ENCODE data around the gene TMEM250.
"Not testable (repeated sequence)": the region's sequence is repeated elsewhere in the genome, so short reads cannot be mapped to it uniquely, and the experiment has no call there.

Gene TMEM250

GRCh38 chr9:136105398-136106135 is 13.1 kb downstream of the TMEM250 start:
- Histone ChIP-seq H3K4me1 (ENCODE audit: control insufficient read depth, low read depth, low read length) (peaks cover 21% of the 10 kb centered on the region), H3K27me3 (ENCODE audit: control insufficient read depth, insufficient read depth, low read length) (no peaks in the 10 kb centered on the region), H3K36me3 (ENCODE audit: control insufficient read depth, low read depth, low read length) (no peaks in the 10 kb centered on the region), H3K9me3 (ENCODE audit: control insufficient read depth, low read depth, low read length) (no peaks in the 10 kb centered on the region), H3K4me3 (ENCODE audit: low read length) (no peak overlapping the region), H3K27ac (ENCODE audit: low read length) (no peak overlapping the region), H3K9ac (ENCODE audit: low read length) (no peak overlapping the region)

GRCh38 chr9:136104916-136105315 is 13.8 kb downstream of the TMEM250 start:
- H3K4me1 ChIP-seq (ENCODE audit: control insufficient read depth, low read depth, low read length), result peaks cover 21% of the 10 kb centered on the region
- no peaks in the 10 kb centered on the region for H3K36me3 ChIP-seq (ENCODE audit: control insufficient read depth, low read depth, low read length)
- no peak overlapping the region for H3K9ac ChIP-seq (ENCODE audit: low read length)
- no peaks in the 10 kb centered on the region for H3K27me3 ChIP-seq (ENCODE audit: control insufficient read depth, insufficient read depth, low read length)
- no peak overlapping the region for H3K27ac ChIP-seq (ENCODE audit: low read length)
- H3K9me3 ChIP-seq (ENCODE audit: control insufficient read depth, low read depth, low read length), result no peaks in the 10 kb centered on the region
- H3K4me3 ChIP-seq (ENCODE audit: low read length), result no peak overlapping the region

- Histone ChIP-seq H3K4me1 (ENCODE audit: control insufficient read depth, low read depth, low read length) (peaks cover 21% of the 10 kb centered on the region), H3K27ac (ENCODE audit: low read length) (no peak overlapping the region), H3K4me3 (ENCODE audit: low read length) (peak overlapping the region; percentile 24), H3K27me3 (ENCODE audit: control insufficient read depth, insufficient read depth, low read length) (no peaks in the 10 kb centered on the region), H3K9me3 (ENCODE audit: control insufficient read depth, low read depth, low read length) (no peaks in the 10 kb centered on the region), H3K36me3 (ENCODE audit: control insufficient read depth, low read depth, low read length) (no peaks in the 10 kb centered on the region), H3K9ac (ENCODE audit: low read length) (no peak overlapping the region)
Observed at GRCh38 chr9:136104488-136104800, 14.2 kb downstream of the TMEM250 start.

GRCh38 chr9:136103651-136104487 is 14.8 kb downstream of the TMEM250 start:
- peaks cover 4% of the 10 kb centered on the region for H3K27me3 ChIP-seq (ENCODE audit: control insufficient read depth, insufficient read depth, low read length)

GRCh38 chr9:136101615-136102074 is 17.0 kb downstream of the TMEM250 start:
- H3K4me3 ChIP-seq (ENCODE audit: low read length); H3K27ac ChIP-seq (ENCODE audit: low read length); H3K9ac ChIP-seq (ENCODE audit: low read length); H3K27me3 ChIP-seq (ENCODE audit: control insufficient read depth, insufficient read depth, low read length); H3K36me3 ChIP-seq (ENCODE audit: control insufficient read depth, low read depth, low read length); H3K9me3 ChIP-seq (ENCODE audit: control insufficient read depth, low read depth, low read length): not testable (repeated sequence)
- peaks cover 21% of the 10 kb centered on the region for H3K4me1 ChIP-seq (ENCODE audit: control insufficient read depth, low read depth, low read length)

More at GRCh38 chr9:136103651-136104487, 14.8 kb downstream of the TMEM250 start:
- Histone ChIP-seq H3K9ac (ENCODE audit: low read length) (no peak overlapping the region), H3K4me3 (ENCODE audit: low read length) (peak overlapping the region; percentile 24), H3K4me1 (ENCODE audit: control insufficient read depth, low read depth, low read length) (peaks cover 21% of the 10 kb centered on the region), H3K27ac (ENCODE audit: low read length) (no peak overlapping the region), H3K9me3 (ENCODE audit: control insufficient read depth, low read depth, low read length) (no peaks in the 10 kb centered on the region), H3K36me3 (ENCODE audit: control insufficient read depth, low read depth, low read length) (no peaks in the 10 kb centered on the region)

- Histone ChIP-seq H3K9me3 (ENCODE audit: control insufficient read depth, low read depth, low read length) (no peaks in the 10 kb centered on the region), H3K4me3 (ENCODE audit: low read length) (no peak overlapping the region), H3K9ac (ENCODE audit: low read length) (no peak overlapping the region), H3K4me1 (ENCODE audit: control insufficient read depth, low read depth, low read length) (peaks cover 21% of the 10 kb centered on the region), H3K36me3 (ENCODE audit: control insufficient read depth, low read depth, low read length) (no peaks in the 10 kb centered on the region), H3K27me3 (ENCODE audit: control insufficient read depth, insufficient read depth, low read length) (peaks cover 16% of the 10 kb centered on the region), H3K27ac (ENCODE audit: low read length) (no peak overlapping the region)
Observed at GRCh38 chr9:136100700-136101614, 17.7 kb downstream of the TMEM250 start.

- Histone ChIP-seq H3K4me3 (ENCODE audit: low read length) (no peak overlapping the region), H3K9me3 (ENCODE audit: control insufficient read depth, low read depth, low read length) (no peaks in the 10 kb centered on the region), H3K27ac (ENCODE audit: low read length) (no peak overlapping the region), H3K9ac (ENCODE audit: low read length) (no peak overlapping the region), H3K27me3 (ENCODE audit: control insufficient read depth, insufficient read depth, low read length) (peaks cover 21% of the 10 kb centered on the region), H3K36me3 (ENCODE audit: control insufficient read depth, low read depth, low read length) (no peaks in the 10 kb centered on the region), H3K4me1 (ENCODE audit: control insufficient read depth, low read depth, low read length) (peaks cover 10% of the 10 kb centered on the region)
Observed at GRCh38 chr9:136099542-136099941, 19.1 kb downstream of the TMEM250 start.

- Histone ChIP-seq H3K36me3 (ENCODE audit: control insufficient read depth, low read depth, low read length) (no peaks in the 10 kb centered on the region), H3K27me3 (ENCODE audit: control insufficient read depth, insufficient read depth, low read length) (peaks cover 28% of the 10 kb centered on the region), H3K27ac (ENCODE audit: low read length) (no peak overlapping the region), H3K4me1 (ENCODE audit: control insufficient read depth, low read depth, low read length) (peaks cover 6% of the 10 kb centered on the region), H3K9me3 (ENCODE audit: control insufficient read depth, low read depth, low read length) (no peaks in the 10 kb centered on the region), H3K4me3 (ENCODE audit: low read length) (no peak overlapping the region), H3K9ac (ENCODE audit: low read length) (no peak overlapping the region)
Observed at GRCh38 chr9:136098844-136099243, 19.8 kb downstream of the TMEM250 start.

- no peaks in the 10 kb centered on the region for H3K36me3 ChIP-seq (ENCODE audit: control insufficient read depth, low read depth, low read length)
- H3K27me3 ChIP-seq (ENCODE audit: control insufficient read depth, insufficient read depth, low read length), result peaks cover 34% of the 10 kb centered on the region
- H3K4me3 ChIP-seq (ENCODE audit: low read length), result no peak overlapping the region
- H3K9me3 ChIP-seq (ENCODE audit: control insufficient read depth, low read depth, low read length), result no peaks in the 10 kb centered on the region
- H3K9ac ChIP-seq (ENCODE audit: low read length), result no peak overlapping the region
- H3K4me1 ChIP-seq (ENCODE audit: control insufficient read depth, low read depth, low read length), result peaks cover 6% of the 10 kb centered on the region
- no peak overlapping the region for H3K27ac ChIP-seq (ENCODE audit: low read length)
Observed at GRCh38 chr9:136098210-136098609, 20.5 kb downstream of the TMEM250 start.

GRCh38 chr9:136096505-136097001 is 22.1 kb downstream of the TMEM250 start:
- H3K9me3 ChIP-seq (ENCODE audit: control insufficient read depth, low read depth, low read length), result no peaks in the 10 kb centered on the region
- H3K9ac ChIP-seq (ENCODE audit: low read length), result no peak overlapping the region
- H3K4me1 ChIP-seq (ENCODE audit: control insufficient read depth, low read depth, low read length), result peaks cover 6% of the 10 kb centered on the region
- H3K27me3 ChIP-seq (ENCODE audit: control insufficient read depth, insufficient read depth, low read length), result peaks cover 42% of the 10 kb centered on the region
- no peak overlapping the region for H3K4me3 ChIP-seq (ENCODE audit: low read length)
- no peaks in the 10 kb centered on the region for H3K36me3 ChIP-seq (ENCODE audit: control insufficient read depth, low read depth, low read length)
- no peak overlapping the region for H3K27ac ChIP-seq (ENCODE audit: low read length)

Data from iPS-18a (cell line).